Posterior vena cava (tissue), 2 donors: Measurements from ENCODE around the gene MYOM1. TPM values are rescaled to one million over a fixed set of nuclear protein-coding genes. Genes with fewer than 3 reads are reported as not detected.
A peak's percentile ranks its signal among the peaks of the same experiment; 100 is the strongest.

Experiments used
- DNase-seq: peaks from one replicate; pipeline ENCODE4 v3.0.0-alpha.2; 2020; ENCODE audit warnings: low spot score
- intact Hi-C, 2 donors: fragments of 100-400 bp; cut with DNase I; formaldehyde crosslinking; loops; one replicate each; pipeline versions ENCODE4 v1.14.1 to v1.14.2; 2022 to 2023
- total RNA-seq, 2 donors: library from RNA; stranded (reverse); fragmentation: NEBNext Ultra II Directional; extraction: Animal tissue kit (Norgen Biotek cat#: 25700); gene quantifications; one replicate each; pipeline ENCODE4 v1.2.1, GENCODE V29; 2021
- donor health status: DM: yes; HTN: yes; CAD: no.
- donor health status: DM: yes; HTN: yes; CAD: no.

The MYOM1 gene
- total RNA-seq, 2 donors from 2014 or later: 32.0 to 42.1 TPM

DNA sequence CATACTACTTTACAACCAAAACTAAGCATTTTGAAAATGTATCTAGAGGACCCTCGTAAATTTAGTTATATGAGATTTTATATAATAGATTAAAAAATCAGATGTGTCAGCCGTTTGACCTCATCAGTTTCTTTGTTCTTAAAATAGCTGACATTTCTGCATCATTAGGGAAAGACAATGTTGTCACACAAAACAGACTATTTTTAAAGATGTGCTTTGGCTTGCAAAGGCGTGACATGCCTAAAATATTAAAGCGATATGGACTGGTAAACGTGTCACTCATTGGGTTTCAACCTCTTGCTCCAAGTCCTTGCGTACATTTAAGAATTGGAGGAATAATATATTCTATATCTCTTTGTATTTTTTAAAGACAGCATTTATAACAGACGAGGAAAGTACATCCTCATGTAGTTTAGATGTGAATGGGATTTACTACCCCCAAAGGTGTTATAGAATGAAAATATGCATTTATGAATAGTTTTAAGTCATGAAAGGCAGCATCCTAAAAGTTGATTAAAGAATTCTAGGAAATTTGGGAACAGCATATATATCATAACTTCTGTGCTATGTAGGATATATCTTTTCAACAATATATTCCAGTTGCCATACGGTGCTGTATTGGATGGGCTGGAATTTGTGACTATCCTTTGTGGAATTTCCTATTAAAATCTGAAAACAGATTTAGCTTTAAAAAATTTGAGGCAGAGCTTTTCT, 31.6 kb upstream of the MYOM1 start:
- no peak for DNase-seq
- intact Hi-C loops: no loop called here

DNA sequence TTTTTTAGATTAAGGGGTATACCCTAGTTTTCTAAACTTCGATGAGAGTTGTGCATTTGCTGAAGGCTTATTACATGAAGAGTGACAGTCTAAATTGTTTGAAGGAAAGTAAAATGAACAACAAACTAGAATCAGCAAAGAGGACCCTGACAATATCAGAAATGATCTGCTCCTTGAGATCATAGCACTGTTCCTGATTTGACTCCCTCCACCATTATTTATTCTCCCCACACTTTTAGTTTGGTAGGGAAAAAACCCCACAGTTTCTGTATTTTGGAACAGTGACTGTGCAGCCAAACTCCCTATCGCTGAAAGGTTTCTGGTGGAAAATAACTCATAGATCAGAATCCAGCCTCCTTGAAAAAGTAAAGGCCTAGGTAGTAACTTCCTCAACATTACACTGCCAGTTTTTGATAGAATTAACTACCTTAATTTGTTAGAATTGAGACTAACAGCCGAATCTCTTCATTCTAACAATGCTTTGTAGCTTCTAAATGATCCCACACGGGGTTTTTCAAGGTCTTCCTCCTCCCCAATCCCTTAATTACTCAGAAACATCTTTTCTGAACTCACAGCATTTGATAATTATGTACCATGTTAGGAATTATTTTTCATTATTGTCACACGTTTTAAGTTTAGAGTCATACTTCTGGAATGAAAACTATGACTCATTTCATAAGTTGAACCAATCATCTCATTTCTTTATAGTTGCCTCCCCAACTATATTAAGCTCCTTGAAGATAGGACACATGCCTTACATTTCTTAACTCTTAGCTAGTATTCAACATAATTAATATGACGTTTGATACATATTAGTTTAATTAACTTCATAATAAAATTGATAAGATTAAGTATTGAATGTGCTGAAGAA, 30.7 kb upstream of the MYOM1 start:
- intact Hi-C loops: no loop called here
- no peak for DNase-seq

DNA sequence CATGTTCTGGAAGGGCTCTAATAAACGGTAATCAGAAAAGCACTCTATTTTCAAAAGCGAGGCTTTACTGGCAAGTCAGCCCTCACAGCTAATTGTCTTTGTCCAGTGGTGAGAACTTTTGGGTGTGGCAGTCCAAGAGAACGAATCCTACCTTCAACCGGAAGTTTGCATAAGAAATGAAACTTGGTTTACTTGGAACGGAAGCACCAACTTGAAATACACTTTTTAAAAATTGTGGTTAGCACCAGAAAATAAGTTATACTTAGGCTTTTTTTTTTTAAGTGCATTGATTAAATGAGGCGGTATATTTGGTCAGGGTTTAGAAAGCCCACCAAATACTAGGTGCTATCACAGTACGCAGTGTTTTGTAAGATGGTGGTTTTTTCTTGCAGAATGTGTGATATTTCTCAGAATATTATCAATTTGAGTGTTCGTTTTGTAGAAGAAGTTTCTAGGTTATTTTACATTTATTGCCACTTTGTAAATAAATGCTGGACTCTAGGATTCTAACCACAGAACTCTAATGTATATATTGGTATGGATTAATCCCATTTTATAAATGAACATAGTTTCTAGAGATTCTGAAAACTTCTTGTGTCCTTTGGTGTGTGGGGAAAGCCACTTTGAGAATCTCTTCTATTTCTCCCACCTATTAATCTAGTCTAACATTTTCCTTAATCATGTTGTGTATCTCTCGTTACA, 29.0 kb upstream of the MYOM1 start:
- no peak for DNase-seq
- intact Hi-C loops: loop anchor here (5.0 to 10.0 kb wide), 3 partner anchors 94 to 592 kb away; partner anchors contain the start of gene SMCHD1 (in 1 of the 2)

DNA sequence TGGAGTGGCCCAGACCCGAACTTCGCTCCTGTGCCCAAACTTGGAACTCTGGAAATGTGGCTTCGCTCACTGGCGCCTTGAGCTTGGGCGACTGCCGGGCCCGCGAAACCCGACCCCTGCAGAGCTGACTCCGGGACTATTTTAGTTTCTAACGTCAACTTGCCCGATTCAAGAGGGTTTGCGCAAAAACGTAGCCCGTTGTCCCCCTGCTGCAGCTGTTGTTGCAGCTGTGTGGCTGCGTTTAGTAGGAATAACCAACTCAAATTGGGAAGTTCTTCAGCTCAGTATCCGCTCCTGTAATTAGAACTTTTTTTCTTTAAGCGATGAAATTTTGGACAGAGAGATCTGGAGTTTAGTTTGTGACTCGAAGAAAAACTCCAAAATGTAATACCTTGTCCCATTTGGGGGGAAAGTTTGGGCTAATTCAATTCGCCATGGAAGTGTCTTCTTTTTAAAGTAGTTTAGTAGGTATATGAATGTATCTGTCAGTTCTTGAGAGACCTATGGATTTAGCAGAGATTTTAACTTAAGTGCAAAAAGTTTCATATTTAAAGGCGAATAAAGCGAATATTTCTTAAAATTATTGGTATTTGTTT, 28.4 kb upstream of the MYOM1 start:
- intact Hi-C loops: loop anchor here (5.0 to 10.0 kb wide), 3 partner anchors 93 to 591 kb away; partner anchors contain the start of gene SMCHD1 (in 1 of the 2)
- no peak for DNase-seq

DNA sequence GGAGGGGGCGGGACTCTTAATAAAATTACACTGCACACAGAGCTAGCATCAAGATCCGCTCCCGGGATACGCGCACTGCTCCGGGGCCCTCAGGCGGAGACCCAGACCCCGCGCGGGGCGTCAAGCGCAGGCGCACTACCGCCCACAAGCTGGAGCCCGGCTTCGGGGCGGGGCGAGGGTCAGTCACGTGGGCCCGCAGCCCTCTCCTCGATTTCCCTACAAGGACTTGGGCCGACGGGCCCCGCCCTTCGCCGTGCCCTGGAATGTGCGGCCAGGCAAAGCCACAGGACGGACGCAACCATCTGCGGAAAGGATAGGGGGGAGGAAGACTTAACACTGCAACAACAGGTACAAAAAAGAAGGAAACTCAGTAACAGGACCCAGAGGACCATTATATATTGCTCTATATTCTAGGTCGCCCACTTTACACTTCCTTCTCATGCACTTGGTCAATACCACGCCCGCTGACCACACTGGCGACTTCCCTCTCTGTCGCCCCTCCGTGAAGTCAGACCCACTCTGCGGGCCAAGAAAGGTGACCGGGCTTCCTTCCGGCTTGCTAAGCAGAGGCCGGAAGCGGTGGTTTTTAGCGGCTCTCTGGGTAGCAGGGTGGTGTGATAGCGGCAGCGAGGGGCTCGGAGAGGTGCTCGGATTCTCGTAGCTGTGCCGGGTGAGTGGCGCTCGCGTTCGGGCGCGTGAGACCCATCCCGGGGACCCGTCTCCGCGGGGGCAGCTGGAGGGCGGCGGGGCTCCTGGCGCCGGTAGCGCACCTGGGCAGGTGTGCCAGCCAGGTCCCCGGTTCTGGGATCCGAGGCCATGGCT, 27.7 kb upstream of the MYOM1 start, which contains the start of gene MYL12A:
MYL12A (plus strand) TSS at position 562 of the 822 bp plus-strand sequence. CDS start 5,447 bp downstream, outside the sequence.
- intact Hi-C loops: loop anchor here (5.0 to 10.0 kb wide), 3 partner anchors 93 to 590 kb away; partner anchors contain the start of gene SMCHD1 (in 1 of the 2)
- peak; percentile 99 for DNase-seq

DNA sequence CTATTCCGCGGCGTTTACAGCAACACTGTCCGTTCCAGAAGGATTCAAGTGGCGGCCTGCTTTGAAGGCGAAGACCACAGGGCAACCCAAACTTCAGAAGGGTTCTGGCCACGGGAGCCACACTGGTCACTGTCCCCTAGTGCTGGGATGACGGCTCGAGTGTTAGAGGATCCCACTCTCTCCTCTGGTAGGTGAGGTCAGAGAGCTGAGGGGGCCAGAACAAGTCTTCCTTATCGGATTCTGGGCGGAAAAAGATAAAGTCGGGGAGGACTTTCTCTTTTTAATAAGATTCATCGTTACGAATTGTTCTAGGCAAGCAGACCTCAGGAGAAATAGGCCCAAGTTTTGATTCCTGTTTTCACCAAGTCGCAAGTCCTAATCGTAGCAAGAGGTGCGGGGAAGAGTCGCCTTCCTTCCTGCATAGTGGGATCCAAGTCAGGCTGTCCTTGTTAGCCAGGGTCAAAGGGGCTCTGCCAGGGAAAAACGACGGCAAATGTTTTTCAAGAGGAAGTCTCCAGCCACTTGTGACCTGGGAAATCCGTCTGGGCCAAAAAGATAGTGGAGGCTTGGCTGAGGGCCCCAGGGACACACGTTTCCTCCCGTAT, 27.0 kb upstream of the MYOM1 start:
- intact Hi-C loops: loop anchor here (5.0 to 10.0 kb wide), 3 partner anchors 92 to 589 kb away; partner anchors contain the start of gene SMCHD1 (in 1 of the 2)
- peak; percentile 83 for DNase-seq

DNA sequence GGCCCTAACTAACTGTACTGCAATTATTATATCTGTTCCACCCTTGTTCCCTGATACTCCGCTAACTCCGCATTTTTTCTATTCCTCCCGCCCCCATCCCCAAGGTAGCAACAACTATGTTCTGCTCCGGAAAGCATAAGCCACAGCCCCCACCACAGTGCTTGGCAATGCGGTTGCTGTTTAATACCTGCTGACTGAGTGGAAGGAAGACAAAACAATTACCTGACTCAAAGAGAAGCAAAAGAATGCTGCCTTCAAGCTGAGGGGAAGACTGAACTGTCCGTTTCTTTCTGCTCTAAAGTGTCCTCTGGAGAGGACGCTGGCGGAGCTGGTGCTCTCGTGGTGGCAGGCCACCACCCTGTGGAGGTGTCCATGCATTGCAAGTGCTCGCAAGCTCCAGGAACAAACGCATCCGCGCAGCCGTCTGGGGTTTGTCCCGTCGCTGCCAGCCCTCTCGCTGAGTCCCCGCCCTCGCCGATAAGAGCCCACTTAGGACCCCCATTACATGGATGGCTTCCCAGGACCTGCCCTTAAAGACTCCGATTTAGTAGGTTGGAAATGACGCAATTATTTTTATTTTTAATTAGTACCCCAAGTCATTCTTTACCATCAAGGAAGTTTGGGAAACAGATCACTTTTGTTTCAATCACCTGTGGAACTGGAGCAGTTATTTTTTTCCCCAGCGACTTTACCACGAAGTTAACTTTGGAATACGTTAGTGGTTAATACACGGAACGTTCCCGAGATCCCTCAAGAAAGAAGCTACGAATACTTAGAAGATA, 26.3 kb upstream of the MYOM1 start:
- peak; percentile 97 for DNase-seq
- intact Hi-C loops: loop anchor here (5.0 to 10.0 kb wide), 3 partner anchors 91 to 589 kb away; partner anchors contain the start of gene SMCHD1 (in 1 of the 2)

DNA sequence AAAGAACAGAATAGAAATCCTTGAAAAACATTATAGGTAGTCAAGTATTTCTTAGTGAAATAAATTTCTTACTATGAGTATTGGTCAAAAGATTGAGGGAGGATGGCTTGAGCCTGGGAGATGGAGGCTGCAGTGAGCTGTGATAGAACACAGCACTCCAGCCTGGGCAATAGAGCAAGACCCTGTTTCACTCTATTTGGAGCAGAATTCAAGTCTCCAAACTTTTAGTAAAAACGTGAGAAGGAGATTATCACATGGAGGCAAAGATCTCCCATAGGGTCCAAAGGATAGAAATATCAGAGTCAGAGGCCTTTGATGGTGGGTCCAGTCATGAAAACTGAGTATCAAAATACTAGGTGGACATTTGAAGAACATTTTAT, 25.4 kb upstream of the MYOM1 start:
- intact Hi-C loops: loop anchor here (5.0 to 10.0 kb wide), 3 partner anchors 90 to 588 kb away; partner anchors contain the start of gene SMCHD1 (in 1 of the 2)
- DNase-seq: no peak

DNA sequence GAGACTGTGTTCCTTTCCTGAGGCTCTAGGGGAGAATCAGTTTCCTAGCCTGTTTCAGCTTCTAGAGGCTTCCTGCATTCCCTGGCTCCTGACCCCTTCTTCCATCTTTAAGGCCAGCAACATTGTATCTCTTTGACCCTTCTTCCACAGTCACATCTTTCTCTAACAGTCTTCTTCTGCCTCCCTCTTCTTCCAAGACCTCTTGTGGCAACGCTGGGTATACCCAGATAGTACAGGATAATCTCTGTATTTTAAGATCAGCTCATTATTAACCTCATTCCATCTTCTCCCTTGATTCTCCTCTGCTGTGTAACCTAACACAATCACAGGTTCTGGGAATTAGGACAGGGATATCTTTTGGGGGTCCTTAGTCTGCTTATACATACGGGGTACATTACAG, 19.0 kb upstream of the MYOM1 start:
- no peak for DNase-seq
- intact Hi-C loops: loop anchor here in 1 of 2 donors (10.0 kb wide), 1 partner anchor 74 kb away; no protein-coding TSS in a partner anchor

DNA sequence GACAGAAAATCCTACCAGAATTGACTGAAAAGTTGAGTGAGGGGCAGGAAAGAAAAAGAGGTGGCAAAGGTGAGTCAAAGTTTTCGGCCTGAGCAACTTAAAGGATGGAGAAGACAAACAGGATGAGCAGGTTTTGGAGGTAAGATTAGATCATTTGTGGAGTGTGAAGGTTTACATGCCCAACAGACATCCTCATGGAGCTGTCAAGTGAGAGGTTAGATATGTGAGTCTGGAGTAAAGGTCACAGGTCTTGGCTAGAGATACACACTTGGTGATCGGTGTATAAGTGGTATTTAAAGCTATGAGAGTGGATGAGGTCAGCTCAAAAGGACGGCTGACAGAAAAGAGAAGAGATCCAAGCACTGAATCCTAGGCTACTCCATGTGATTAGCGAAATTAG, 16.7 kb upstream of the MYOM1 start:
- DNase-seq: no peak
- intact Hi-C loops: loop anchor here in 1 of 2 donors (10.0 kb wide), 1 partner anchor 72 kb away; no protein-coding TSS in a partner anchor

DNA sequence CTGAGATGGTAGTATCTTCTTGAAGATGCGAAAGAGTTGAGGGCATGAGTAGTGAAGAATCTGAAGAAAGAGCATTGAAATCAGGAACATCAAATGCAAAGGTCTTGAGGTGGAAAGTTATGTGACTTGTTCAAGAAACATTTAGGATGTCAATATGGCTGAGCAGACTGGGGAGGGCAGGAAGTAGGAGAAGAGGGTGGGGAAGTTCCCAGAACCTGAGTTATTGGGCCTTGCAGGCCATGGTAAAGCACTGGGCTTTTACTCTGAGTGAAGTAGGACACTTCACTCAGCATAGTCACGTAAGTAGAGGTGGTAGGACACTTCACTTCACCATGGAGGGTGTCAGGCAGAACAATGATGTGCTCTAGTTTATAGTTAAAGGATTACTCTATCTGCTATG, 16.1 kb upstream of the MYOM1 start:
- intact Hi-C loops: loop anchor here in 1 of 2 donors (10.0 kb wide), 1 partner anchor 71 kb away; no protein-coding TSS in a partner anchor
- DNase-seq: no peak

DNA sequence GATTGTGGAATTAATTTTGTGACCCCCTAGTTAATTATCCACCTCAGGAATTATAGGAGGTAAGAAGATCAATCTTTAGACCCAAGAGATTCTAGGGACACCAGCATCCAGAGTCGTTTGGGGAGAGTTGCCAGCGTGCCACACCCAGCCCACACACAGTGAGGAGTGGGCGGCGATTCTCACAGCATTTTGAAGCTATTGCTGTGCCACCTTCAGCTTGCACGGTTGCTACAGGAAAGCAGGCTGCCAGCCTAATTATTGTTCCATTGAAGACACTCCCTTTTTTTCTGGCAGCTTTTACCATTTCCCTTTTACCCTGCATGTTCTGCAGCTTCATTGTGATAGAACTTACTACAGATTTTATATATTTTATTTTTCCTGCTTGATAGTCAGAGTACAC, 14.7 kb upstream of the MYOM1 start:
- DNase-seq: no peak

DNA sequence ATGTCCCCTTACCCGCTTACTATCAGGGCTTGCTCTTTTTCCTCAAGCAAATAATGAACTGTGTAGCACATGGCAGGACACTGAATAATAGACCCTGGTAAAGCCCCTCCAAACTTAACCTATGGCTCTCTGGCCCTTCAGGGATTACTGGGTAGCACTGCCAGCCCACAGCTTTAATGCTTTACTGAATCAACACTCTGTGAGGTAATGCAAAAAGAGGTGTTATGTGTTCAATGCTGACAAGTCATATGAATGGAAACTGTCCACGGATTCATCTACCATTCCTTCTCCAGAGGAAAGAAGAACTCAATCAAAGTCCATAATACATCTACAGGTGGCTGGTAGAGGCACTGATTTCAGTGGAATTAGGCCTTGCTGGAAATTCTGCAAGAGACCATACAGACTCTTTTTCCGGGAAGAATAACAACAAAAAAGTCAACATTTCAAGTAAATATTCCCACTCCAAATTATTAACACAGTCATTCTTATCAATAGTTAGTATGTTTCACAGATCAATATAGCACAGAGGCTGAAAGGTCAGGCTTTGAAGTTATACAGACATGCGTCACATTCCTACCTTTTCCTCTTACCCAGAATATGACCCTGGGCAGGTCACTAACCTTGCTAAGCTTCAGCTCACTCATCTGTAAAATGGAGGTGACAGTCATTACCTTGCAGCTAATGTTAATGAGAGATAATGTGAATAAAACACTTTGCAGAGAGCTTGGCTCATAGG, 13.8 kb upstream of the MYOM1 start:
- DNase-seq: no peak
- intact Hi-C loops: loop anchor here in 1 of 2 donors (10.0 kb wide), 1 partner anchor 69 kb away; no protein-coding TSS in a partner anchor

More for the DNA sequence above, 14.7 kb upstream of the MYOM1 start:
- intact Hi-C loops: loop anchor here in 1 of 2 donors (10.0 kb wide), 1 partner anchor 70 kb away; no protein-coding TSS in a partner anchor

DNA sequence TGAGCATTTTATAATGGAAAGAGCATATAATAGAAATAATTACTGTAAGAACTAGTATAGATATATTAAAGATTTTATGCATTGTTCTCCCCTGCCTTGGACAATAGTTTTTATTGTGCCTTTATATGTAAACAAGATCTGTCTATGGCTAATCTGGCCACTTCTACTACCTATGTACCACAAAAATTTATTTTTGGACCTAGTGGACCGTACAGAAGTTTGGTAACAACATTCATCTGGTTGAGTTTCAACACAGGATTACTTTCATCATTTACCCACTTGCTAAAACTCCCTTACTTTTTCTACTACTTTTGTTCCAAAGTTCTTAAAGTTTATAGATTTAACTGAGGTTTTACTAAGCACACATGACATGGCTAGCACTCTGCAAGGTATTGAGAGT, 13.2 kb upstream of the MYOM1 start:
- intact Hi-C loops: loop anchor here in 1 of 2 donors (10.0 kb wide), 1 partner anchor 68 kb away; no protein-coding TSS in a partner anchor
- no peak for DNase-seq
